Measurements from ENCODE around the gene TAS1R3. TPM values are rescaled to one million over a fixed set of nuclear protein-coding genes. Genes with fewer than 3 reads are reported as not detected.
A peak's percentile ranks its signal among the peaks of the same experiment; 100 is the strongest.

The TAS1R3 gene
- total and polyA plus RNA-seq, 2 of the 4 experiments (the other 2 are of a cell fraction) = under 0.01 to 0.05 TPM

DNA sequence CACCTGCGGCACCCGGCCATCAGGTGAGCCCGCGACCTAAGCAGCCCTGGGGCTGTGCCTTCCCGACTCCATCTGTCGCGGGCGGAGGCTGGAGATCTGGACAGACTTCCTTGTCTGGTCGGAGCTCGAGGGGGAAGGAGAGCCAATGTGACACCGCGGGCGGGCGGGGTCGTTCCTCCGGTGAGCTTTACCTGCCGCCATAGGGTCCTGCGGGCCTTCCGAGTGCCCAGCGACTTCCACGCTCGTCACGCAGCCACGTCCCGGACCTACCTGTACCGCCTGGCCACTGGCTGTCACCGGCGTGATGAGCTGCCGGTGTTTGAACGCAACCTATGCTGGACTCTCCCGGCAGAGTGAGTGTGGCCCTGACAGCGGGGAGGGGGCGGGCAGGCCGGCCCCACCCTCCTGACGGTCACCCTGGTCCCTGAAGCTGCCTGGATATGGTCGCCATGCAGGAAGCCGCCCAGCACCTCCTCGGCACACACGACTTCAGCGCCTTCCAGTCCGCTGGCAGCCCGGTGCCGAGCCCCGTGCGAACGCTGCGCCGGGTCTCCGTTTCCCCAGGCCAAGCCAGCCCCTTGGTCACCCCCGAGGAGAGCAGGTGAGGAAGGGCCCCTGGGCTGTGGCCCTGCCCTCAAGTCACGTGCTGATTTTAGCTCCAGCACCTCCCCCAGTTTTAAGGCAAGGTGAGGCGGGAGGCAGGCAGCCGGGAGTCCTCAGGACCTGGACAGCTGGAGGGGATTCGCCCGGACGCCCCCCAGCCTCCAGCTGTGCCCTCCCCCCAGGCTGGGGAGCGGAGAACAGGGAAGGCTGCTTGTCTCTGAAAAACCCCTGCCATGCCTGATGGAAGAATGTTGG is 21.6 kb upstream of the TAS1R3 start:
- no TSS peak for BruUV-seq (replicated peaks)
- H3K4ac ChIP-seq (ENCODE audit: low read depth, low read length) = peak overlapping the region; percentile 71
- dilution Hi-C loops (cut with HindIII; ENCODE audit: low sequenced_read_pairs, unreplicated experiment) = no loop called here
- CTCF ChIA-PET = no interaction called here
- WGBS, 2 experiments (ENCODE audit: extremely low coverage in 2 of 2, insufficient read length in 1 of 2) = 27% methylated on average over 35 of the region's 57 CpGs; no CpG with 5 or more reads in 1 of the 2 experiments
- ATAC-seq (ENCODE audit: low read depth) = no peak
- TF ChIP-seq, protein P1, sequence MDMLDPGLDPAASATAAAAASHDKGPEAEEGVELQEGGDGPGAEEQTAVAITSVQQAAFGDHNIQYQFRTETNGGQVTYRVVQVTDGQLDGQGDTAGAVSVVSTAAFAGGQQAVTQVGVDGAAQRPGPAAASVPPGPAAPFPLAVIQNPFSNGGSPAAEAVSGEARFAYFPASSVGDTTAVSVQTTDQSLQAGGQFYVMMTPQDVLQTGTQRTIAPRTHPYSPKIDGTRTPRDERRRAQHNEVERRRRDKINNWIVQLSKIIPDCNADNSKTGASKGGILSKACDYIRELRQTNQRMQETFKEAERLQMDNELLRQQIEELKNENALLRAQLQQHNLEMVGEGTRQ (IDR thresholded peaks at IDR 0.05; ENCODE audit: low read depth, low read length) = 0 out of 2 replicates have a peak, but pooled peaks have one; percentile 11
- no peak for TF ChIP-seq MAZ (IDR thresholded peaks at IDR 0.05; ENCODE audit: borderline replicate concordance, low read depth, low read length)
- peak overlapping the region; percentile 82 for H3K9ac ChIP-seq (ENCODE audit: low read depth, low read length)
- H2BK15ac ChIP-seq (ENCODE audit: low read depth, low read length) = no peak overlapping the region
- H3K4me3 ChIP-seq (ENCODE audit: insufficient read depth, low read depth, low read length) = peak overlapping the region; percentile 95
- peaks cover 3% of the 10 kb centered on the region for H3K9me1 ChIP-seq (ENCODE audit: insufficient read depth, low read length)
- intact Hi-C loops (cut with micrococcal nuclease) = loop anchor here (5.0 kb wide), 2 partner anchors 48 to 187 kb away; partner anchors contain the start of gene MXRA8
- POLR2A ChIA-PET (ENCODE audit: unreplicated experiment) = no interaction called here
- peak overlapping the region; percentile 76 for H3K4me2 ChIP-seq (ENCODE audit: low read depth, low read length)
- H2AK5ac ChIP-seq (ENCODE audit: low read depth, low read length) = peak overlapping the region; percentile 36
- H3K4me1 ChIP-seq (ENCODE audit: control insufficient read depth, insufficient read depth, low read length) = peaks cover 27% of the 10 kb centered on the region
- H4K8ac ChIP-seq (ENCODE audit: low read depth in 2 of 2, low read length in 2 of 2) = no peak overlapping the region
- H3K27ac ChIP-seq (ENCODE audit: insufficient read depth, low read length) = peak overlapping the region; percentile 94; the same call in 1 of the 2 replicates
- H4K20me1 ChIP-seq (ENCODE audit: insufficient read depth, low read length) = peaks cover 53% of the 10 kb centered on the region
- peak overlapping the region; percentile 98 for H2AK9ac ChIP-seq (replicated peaks; ENCODE audit: low read depth, low read length, poor library complexity)
- peaks cover 3 to 49% of the 10 kb centered on the region in 2 experiments for H3K79me1 ChIP-seq (ENCODE audit: low read depth in 1 of 2, low read length in 2 of 2)
- H4K5ac ChIP-seq (ENCODE audit: low read depth, low read length) = no peak overlapping the region
- peaks cover 45% of the 10 kb centered on the region for H3K36me3 ChIP-seq (ENCODE audit: control insufficient read depth, insufficient read depth, low read length)
- H3K9me3 ChIP-seq (ENCODE audit: control insufficient read depth, insufficient read depth, low read length) = no peaks in the 10 kb centered on the region
- H3K14ac ChIP-seq (replicated peaks; ENCODE audit: low read depth, low read length) = peak overlapping the region; percentile 69; the same call in 1 of the 2 replicates
- no peak overlapping the region for H3K56ac ChIP-seq (ENCODE audit: extremely low read depth, insufficient read depth, low read length)
- H3K18ac ChIP-seq (ENCODE audit: low read depth, low read length) = no peak overlapping the region
- peak overlapping the region; percentile 88 for H2AFZ ChIP-seq (replicated peaks; ENCODE audit: low read length, poor library complexity)
- H4K91ac ChIP-seq (ENCODE audit: insufficient read depth, low read depth, low read length) = peak overlapping the region; percentile 37
- in situ Hi-C loops (cut with MboI; ENCODE audit: low sequenced_read_pairs) = no loop called here
- H2BK5ac ChIP-seq (ENCODE audit: low read depth, low read length, poor library complexity, severe bottlenecking) = no peak overlapping the region
- H2BK120ac ChIP-seq (ENCODE audit: low read depth, low read length) = no peak overlapping the region
- no peak for DNase-seq
- H3K23ac ChIP-seq (ENCODE audit: low read depth, low read length) = peak overlapping the region; percentile 38; the same call in 1 of the 2 replicates
- H2BK20ac ChIP-seq (ENCODE audit: low read depth, low read length) = no peak overlapping the region
- H3K27me3 ChIP-seq (ENCODE audit: control insufficient read depth, insufficient read depth, low read length) = no peaks in the 10 kb centered on the region
